Activated CD4-positive, alpha-beta T cell treated with anti-CD3 and anti-CD28 coated beads, Interleukin-2, amount 10 ng/mL, durations not matched to agents 24 days and 14 days (primary cell): ENCODE results near the gene NKAIN4. TPM values are rescaled to one million over a fixed set of nuclear protein-coding genes. Genes with fewer than 3 reads are reported as not detected.

Experiments
- DNase-seq: peaks from one replicate; pipeline ENCODE4 v3.0.0; 2022
- H3K27ac Mint-ChIP-seq: one replicate; pipeline ENCODE4 v1.8.0; 2022; ENCODE audit warnings: mild to moderate bottlenecking, mixed read lengths
- H3K27me3 Mint-ChIP-seq: one replicate; pipeline ENCODE4 v1.8.0; 2022; ENCODE audit warnings: mixed read lengths
- H3K36me3 Mint-ChIP-seq: one replicate; pipeline ENCODE4 v1.8.0; 2022; ENCODE audit warnings: low read depth, mild to moderate bottlenecking, mixed read lengths
- H3K4me1 Mint-ChIP-seq: one replicate; pipeline ENCODE4 v1.8.0; 2021; ENCODE audit warnings: mixed read lengths
- H3K4me3 Mint-ChIP-seq: one replicate; pipeline ENCODE4 v1.8.0; 2022; ENCODE audit warnings: mild to moderate bottlenecking, moderate library complexity, mixed read lengths
- H3K9me3 Mint-ChIP-seq: one replicate; pipeline ENCODE4 v1.8.0; 2021; ENCODE audit warnings: mixed read lengths
- intact Hi-C: fragments of 100-400 bp; cut with micrococcal nuclease; formaldehyde crosslinking; loops from one replicate; pipeline ENCODE4 v1.15.1; 2023
- total RNA-seq: library from RNA; stranded (reverse); gene quantifications from 2 replicates; pipeline ENCODE4 v1.2.3, GENCODE V29; 2022

Gene NKAIN4
- not detected in 2 replicates for total RNA-seq

GRCh38 chr20:63254232-63254605 lies at the start of gene NKAIN4:
Gene NKAIN4, minus strand, starts transcription at chr20:63254463. Its CDS starts 13 bp downstream, at chr20:63254450.
- Mint-ChIP-seq H3K27me3 (peaks cover 34% of the 10 kb centered on the region), H3K4me1 (no peaks in the 10 kb centered on the region), H3K36me3 (no peaks in the 10 kb centered on the region), H3K27ac (no peak within 1 kb of the TSS), H3K9me3 (no peaks in the 10 kb centered on the region), H3K4me3 (no peak within 1 kb of the TSS)
- intact Hi-C loops, result no loop called here
- DNase-seq, result no peak

DNA sequence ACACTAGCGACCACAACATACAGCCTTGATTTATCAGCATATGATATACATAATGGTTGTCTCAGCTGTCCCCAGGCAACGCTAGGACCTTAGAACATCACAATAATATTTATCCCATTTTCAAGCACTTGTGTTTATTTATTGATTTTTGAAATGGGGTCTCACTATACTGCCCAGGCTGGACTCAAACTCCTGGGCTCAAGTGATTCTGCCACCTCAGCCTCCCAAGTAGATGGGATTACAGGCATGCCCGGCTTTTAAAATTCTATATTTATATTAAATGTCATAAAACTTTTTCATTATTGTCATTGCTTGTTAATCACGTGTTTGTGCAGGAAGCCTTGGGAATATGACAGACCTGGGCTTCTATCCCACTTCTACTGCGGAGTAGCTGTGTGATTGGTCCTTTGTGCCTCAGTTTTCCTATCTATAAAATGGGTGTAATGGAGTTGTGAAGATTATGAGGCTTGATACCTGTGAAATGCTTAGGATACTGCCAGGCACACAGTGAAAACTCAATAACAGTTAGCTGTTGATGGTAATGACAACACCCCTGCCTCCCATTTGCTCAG lies 48.9 kb upstream of the NKAIN4 start:
- Mint-ChIP-seq H3K27me3 (peaks cover 10% of the 10 kb centered on the region), H3K4me3 (no peak overlapping the region), H3K27ac (no peak overlapping the region), H3K9me3 (no peaks in the 10 kb centered on the region), H3K36me3 (no peaks in the 10 kb centered on the region), H3K4me1 (no peaks in the 10 kb centered on the region)
- intact Hi-C loops, result no loop called here
- no peak for DNase-seq

GRCh38 chr20:63301671-63302070 lies 47.4 kb upstream of the NKAIN4 start:
- Mint-ChIP-seq H3K4me3 (no peak overlapping the region), H3K36me3 (no peaks in the 10 kb centered on the region), H3K27me3 (peaks cover 10% of the 10 kb centered on the region), H3K4me1 (no peaks in the 10 kb centered on the region), H3K9me3 (no peaks in the 10 kb centered on the region), H3K27ac (no peak overlapping the region)
- intact Hi-C loops, result no loop called here
- DNase-seq, result no peak

GRCh38 chr20:63298731-63299312 lies 44.6 kb upstream of the NKAIN4 start:
- Mint-ChIP-seq H3K36me3 (no peaks in the 10 kb centered on the region), H3K4me1 (peaks cover 2% of the 10 kb centered on the region), H3K9me3 (no peaks in the 10 kb centered on the region), H3K4me3 (no peak overlapping the region), H3K27me3 (peaks cover 13% of the 10 kb centered on the region), H3K27ac (no peak overlapping the region)
- no peak for DNase-seq
- intact Hi-C loops, result no loop called here

- Mint-ChIP-seq H3K27ac (no peak overlapping the region), H3K36me3 (no peaks in the 10 kb centered on the region), H3K27me3 (peaks cover 13% of the 10 kb centered on the region), H3K9me3 (no peaks in the 10 kb centered on the region), H3K4me3 (no peak overlapping the region), H3K4me1 (peaks cover 2% of the 10 kb centered on the region)
- intact Hi-C loops, result no loop called here
- DNase-seq, result no peak
These were observed 43.7 kb upstream of the NKAIN4 start for GRCh38 chr20:63297796-63298572.

DNA sequence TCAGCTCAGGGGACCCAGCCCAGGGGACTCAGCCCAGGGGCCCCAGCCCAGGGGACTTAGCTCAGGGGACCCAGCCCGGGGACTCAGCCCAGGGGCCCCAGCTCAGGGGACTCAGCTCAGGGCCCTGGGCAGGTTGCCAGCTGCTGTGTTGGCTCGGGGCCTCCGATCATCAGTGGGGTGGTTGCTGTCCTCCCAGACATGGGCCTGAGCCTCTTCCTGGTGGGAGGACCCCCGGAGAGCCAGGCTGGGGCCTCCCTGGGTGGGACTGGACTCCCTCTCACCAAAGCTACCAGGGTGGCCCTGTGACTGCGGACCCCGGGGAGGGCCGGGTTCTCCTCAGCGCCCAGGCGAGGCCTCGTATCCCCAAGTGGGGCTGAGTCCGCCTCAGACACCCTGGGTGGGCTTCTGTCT lies 43.1 kb upstream of the NKAIN4 start:
- peaks cover 10% of the 10 kb centered on the region for H3K27me3 Mint-ChIP-seq

GRCh38 chr20:63296531-63297299 lies 42.5 kb upstream of the NKAIN4 start:
- DNase-seq, result no peak
- Mint-ChIP-seq H3K27me3 (peaks cover 10% of the 10 kb centered on the region), H3K9me3 (no peaks in the 10 kb centered on the region), H3K4me3 (no peak overlapping the region), H3K36me3 (no peaks in the 10 kb centered on the region), H3K27ac (no peak overlapping the region), H3K4me1 (peaks cover 2% of the 10 kb centered on the region)
- intact Hi-C loops, result no loop called here

More for the DNA sequence above, 43.1 kb upstream of the NKAIN4 start:
- peaks cover 2% of the 10 kb centered on the region for H3K4me1 Mint-ChIP-seq
- no peak overlapping the region for H3K4me3 Mint-ChIP-seq
- H3K27ac Mint-ChIP-seq, result no peak overlapping the region
- no peaks in the 10 kb centered on the region for H3K9me3 Mint-ChIP-seq
- intact Hi-C loops, result no loop called here
- no peaks in the 10 kb centered on the region for H3K36me3 Mint-ChIP-seq
- DNase-seq, result no peak

GRCh38 chr20:63295846-63296245 lies 41.6 kb upstream of the NKAIN4 start:
- no peak for DNase-seq
- Mint-ChIP-seq H3K4me1 (peaks cover 2% of the 10 kb centered on the region), H3K27me3 (peaks cover 8% of the 10 kb centered on the region), H3K36me3 (no peaks in the 10 kb centered on the region), H3K27ac (no peak overlapping the region), H3K4me3 (no peak overlapping the region), H3K9me3 (no peaks in the 10 kb centered on the region)
- intact Hi-C loops, result no loop called here

- H3K27ac Mint-ChIP-seq, result no peak overlapping the region
- H3K9me3 Mint-ChIP-seq, result no peaks in the 10 kb centered on the region
- DNase-seq, result no peak
- intact Hi-C loops, result no loop called here
- H3K36me3 Mint-ChIP-seq, result no peaks in the 10 kb centered on the region
- H3K27me3 Mint-ChIP-seq, result peaks cover 8% of the 10 kb centered on the region
- peaks cover 2% of the 10 kb centered on the region for H3K4me1 Mint-ChIP-seq
- no peak overlapping the region for H3K4me3 Mint-ChIP-seq
These were observed 41.2 kb upstream of the NKAIN4 start for GRCh38 chr20:63295422-63295821.

DNA sequence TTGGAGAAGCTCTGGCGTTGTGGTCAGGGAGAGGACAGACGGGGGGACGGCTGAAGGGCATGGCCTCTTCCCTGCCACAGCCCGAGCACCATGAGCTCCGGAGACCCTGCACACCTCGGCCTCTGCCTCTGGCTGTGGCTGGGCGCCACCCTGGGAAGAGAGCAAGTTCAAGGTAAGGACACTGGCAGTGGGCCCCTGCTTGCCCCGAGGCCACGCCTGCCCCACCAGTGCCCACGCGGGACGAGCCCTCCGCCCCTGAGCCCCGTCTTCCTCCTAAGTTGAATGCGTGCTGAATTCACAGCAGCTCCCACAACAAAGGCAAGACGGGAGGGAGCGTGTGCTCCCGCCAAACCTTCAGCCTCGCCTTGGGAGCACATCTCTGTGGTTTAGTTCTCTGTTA lies 40.8 kb upstream of the NKAIN4 start:
- no peak for DNase-seq
- peaks cover 2% of the 10 kb centered on the region for H3K4me1 Mint-ChIP-seq

DNA sequence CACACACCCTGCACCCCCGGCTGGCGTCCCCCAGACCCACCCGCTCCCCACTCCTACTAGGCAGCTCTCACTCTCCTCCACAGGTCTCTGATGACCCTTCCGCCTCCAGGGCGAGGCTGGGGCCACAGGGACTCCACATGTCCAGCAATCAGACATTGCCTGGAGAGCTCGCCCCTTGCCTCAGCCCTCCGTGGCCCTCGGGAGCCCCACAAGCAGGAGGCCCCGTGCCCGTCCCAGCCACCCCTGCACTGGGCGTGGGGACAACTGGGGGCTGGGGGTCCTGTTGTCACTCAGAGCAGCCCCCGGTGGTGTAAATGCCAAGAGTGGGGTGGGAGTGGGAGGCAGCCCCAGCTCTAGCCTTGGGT lies 40.3 kb upstream of the NKAIN4 start:
- Mint-ChIP-seq H3K4me1 (peaks cover 2% of the 10 kb centered on the region), H3K4me3 (no peak overlapping the region), H3K27ac (no peak overlapping the region), H3K36me3 (no peaks in the 10 kb centered on the region), H3K27me3 (peaks cover 6% of the 10 kb centered on the region), H3K9me3 (no peaks in the 10 kb centered on the region)
- no peak for DNase-seq
- intact Hi-C loops, result no loop called here

More for the DNA sequence above, 40.8 kb upstream of the NKAIN4 start:
- H3K27me3 Mint-ChIP-seq, result peaks cover 7% of the 10 kb centered on the region
- no peak overlapping the region for H3K4me3 Mint-ChIP-seq
- intact Hi-C loops, result no loop called here
- H3K27ac Mint-ChIP-seq, result no peak overlapping the region
- no peaks in the 10 kb centered on the region for H3K36me3 Mint-ChIP-seq
- no peaks in the 10 kb centered on the region for H3K9me3 Mint-ChIP-seq

- intact Hi-C loops, result no loop called here
- Mint-ChIP-seq H3K4me3 (no peak overlapping the region), H3K27ac (no peak overlapping the region), H3K27me3 (peaks cover 4% of the 10 kb centered on the region), H3K36me3 (peaks cover under 1% of the 10 kb centered on the region), H3K4me1 (peaks cover 2% of the 10 kb centered on the region), H3K9me3 (no peaks in the 10 kb centered on the region)
- no peak for DNase-seq
These were observed 39.7 kb upstream of the NKAIN4 start for GRCh38 chr20:63293871-63294535.

- intact Hi-C loops, result no loop called here
- Mint-ChIP-seq H3K36me3 (peaks cover 4% of the 10 kb centered on the region), H3K27me3 (peaks cover 3% of the 10 kb centered on the region), H3K4me3 (no peak overlapping the region), H3K4me1 (peaks cover 2% of the 10 kb centered on the region), H3K27ac (no peak overlapping the region), H3K9me3 (no peaks in the 10 kb centered on the region)
- DNase-seq, result no peak
These were observed 39.2 kb upstream of the NKAIN4 start for GRCh38 chr20:63293456-63293855.
